LNCAP (cell line): ENCODE results near the gene UNC13A.

Source experiments
- TF ChIP-seq, protein P1 (sequence below): fragments of 450-650 bp; IDR thresholded peaks from 2 replicates; pipeline ENCODE4 v1.5.1; 2017; ENCODE audit warnings: mild to moderate bottlenecking

The UNC13A gene

DNA sequence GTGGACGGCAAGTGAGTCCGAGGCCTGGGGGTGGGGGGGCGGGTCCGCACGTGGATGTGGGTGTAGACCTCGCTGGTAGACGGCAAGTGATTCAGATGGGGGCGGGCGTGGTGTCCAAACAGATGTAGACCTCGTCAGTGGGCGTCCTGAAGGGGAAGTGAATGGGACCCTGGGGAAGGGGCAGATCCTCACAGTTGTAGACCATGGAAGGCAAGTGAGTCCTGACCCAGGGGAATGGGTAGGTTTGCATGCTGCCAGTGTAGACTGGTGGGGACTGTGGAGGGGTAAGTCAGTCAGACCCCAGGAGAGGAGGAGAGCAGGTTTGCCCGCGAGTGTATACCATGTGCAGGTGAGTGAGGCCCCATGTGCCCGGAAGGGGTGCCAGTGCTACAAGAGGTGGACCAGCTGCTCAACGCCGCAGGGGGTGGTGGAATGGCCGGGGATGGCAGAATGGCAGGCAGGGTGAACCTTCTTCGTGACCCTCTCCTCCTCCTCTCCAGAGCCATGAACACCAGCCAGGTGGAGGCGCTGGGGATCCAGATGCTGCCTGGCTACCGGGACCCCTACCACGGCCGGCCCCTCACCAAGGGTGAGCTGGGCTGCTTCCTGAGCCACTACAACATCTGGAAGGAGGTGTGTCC lies 110.6 kb downstream of the UNC13A start:
- TF ChIP-seq, protein P1, sequence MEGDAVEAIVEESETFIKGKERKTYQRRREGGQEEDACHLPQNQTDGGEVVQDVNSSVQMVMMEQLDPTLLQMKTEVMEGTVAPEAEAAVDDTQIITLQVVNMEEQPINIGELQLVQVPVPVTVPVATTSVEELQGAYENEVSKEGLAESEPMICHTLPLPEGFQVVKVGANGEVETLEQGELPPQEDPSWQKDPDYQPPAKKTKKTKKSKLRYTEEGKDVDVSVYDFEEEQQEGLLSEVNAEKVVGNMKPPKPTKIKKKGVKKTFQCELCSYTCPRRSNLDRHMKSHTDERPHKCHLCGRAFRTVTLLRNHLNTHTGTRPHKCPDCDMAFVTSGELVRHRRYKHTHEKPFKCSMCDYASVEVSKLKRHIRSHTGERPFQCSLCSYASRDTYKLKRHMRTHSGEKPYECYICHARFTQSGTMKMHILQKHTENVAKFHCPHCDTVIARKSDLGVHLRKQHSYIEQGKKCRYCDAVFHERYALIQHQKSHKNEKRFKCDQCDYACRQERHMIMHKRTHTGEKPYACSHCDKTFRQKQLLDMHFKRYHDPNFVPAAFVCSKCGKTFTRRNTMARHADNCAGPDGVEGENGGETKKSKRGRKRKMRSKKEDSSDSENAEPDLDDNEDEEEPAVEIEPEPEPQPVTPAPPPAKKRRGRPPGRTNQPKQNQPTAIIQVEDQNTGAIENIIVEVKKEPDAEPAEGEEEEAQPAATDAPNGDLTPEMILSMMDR: no peak

DNA sequence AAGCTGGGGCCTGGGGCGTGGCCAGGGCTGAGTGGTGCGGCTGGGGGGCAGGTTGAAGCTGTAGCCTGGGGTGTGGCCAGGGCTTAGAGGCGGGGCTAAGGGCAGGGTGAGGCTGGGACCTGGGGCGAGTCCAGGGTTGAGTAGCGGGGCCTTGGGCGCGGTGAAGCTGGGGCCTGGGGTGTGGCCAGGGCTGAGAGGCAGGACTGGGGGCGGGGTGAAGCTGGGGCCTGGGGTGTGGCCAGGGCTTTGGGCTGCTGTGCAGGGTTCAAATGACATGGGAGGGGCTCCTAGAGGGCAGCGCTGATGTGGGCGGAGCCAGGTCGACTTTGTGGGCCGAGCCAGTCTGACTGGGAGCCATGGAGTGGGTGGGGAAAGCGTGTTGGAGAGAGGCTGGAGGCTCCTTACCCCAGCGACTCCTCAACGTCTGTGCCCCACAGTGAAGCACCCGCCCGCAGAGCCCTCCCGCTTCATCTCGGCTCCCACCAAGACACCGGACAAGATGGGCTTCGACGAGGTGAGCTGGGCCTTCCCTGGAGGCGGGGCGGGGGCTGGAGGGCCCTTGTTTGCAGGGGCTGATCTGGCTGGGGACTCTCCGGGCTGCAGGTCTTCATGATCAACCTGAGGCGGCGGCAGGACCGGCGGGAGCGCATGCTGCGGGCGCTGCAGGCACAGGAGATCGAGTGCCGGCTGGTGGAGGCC lies 111.2 kb downstream of the UNC13A start:
- TF ChIP-seq, protein P1: no peak

DNA sequence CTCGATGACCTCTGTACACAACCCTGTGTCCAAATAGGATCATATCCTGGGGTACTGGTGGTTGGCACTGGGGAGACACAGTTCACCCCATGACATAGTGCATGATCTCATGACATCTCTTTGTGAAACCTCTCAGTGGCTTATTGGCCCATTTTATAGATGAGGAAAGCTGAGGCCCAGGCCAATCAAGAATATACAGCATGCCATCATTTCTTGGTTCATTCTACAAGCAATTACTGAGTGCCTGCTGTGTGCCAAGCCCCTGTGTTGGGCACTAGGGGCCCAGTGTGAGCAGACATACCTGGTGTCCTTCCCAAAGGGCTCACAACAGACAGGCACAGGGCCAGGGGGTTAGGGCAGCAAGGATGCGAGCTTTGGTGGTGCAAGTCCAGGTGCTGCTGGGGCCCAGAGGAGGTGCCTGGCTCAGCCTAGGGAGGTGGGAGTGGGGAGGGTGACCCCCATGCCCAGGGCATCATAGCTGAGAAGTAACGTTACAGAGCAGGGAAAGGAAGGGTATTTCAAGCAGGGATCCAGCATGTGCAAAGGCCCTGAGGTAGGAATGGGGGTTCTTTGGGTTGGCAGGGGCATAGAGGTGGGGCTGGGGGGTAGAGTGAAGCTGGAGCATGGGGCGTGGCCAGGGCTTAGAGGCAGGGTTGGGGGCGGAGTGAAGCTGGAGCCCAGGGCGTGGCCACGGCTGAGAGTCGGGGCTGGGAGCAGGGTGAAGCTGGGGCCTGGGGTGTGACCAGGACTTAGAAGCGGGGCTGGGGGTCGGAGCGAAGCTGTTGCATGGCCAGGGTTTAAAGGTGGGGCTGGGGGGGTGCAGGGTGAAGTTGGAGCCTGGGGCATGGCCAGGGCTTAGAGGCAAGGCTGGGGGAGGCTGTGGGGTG lies 112.0 kb downstream of the UNC13A start:
- TF ChIP-seq, protein P1: no peak

DNA sequence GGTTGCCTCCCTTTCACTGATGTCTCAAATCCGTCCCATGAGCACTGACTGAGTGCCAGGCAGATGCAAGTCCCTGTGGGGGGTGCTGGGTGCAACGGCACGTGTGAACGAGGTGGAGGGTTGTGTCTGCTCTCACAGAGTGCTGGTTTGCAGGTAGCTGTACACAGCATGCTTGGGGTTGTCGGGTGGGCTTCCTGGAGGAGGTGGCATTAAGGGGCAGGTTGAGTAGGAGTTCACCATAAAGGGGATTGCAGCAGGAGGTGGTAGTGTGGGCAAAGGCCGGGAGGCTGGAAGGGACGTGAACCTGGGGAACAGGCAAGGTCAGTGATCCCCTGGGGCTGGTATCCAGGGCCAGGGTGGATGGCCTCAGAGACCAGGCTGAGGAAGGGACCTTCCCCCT lies 115.5 kb downstream of the UNC13A start:
- TF ChIP-seq, protein P1: no peak

DNA sequence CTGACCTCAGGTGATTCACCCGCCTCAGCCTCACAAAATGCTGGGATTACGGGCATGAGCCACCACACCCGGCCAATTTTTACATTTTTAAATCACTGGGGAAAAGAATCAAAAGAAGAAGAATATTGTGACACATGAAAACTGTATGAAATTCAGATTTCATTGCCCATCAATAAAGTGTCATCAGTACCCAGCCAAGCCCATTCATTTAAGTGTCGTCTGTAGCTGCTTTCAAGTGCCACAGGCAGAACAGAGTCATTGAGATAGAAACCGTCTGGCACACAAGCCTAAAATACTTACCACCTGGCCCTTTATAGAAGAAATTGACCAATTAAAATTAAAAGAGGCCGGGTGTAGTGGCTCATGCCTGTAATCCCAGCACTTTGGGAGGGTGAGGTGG lies 117.4 kb downstream of the UNC13A start:
- TF ChIP-seq, protein P1: no peak

DNA sequence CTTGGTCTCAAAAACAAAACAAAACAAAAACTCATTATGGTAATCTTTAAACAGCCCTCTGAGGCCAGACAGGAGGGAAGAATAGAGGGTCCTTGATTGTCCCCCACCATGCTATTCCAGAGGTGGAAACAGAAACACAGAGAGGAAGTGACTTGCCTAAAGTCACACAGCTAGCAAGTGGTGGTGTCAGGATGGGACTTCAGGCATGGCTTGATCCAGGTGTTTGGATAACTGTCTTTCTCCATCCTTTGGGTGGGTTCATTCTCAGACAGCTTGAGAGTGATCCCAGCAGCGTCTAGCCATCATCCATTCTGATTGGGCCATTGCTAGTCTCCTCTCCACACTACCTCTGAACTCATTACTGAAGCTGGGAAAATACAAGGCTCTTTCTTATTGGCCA lies 120.2 kb downstream of the UNC13A start:
- TF ChIP-seq, protein P1: no peak

DNA sequence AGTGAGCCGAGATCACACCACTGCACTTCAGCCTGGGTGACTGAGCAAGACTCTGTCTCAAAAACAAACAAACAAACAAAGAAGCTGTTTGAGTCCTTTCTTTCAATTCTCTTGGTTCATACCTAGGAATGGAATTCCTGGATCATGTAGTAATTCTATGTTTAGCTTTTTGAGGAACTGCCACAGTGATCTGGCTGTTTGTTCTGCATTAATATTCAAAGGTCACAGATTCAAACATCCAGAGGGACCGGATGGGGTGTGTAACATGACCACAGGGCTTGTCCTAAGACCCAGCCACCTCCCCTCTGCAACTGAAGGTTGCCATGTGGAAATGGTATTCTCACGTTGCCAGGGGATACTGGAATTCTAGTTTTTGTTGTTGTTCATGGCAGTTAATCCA lies 122.5 kb downstream of the UNC13A start:
- TF ChIP-seq, protein P1: no peak
